T-helper 1 cell treated with Interleukin-12 subunit alpha and Interleukin-12 subunit beta and Interleukin-4 antibody, amounts not matched to agents 30 μg/mL and 1 μg/mL, for 36 hours (primary cell): Measurements from ENCODE around the gene ELFN1.

Experiments used
- H3K27ac Mint-ChIP-seq: one replicate; pipeline ENCODE4 v1.8.0; 2021; ENCODE audit warnings: mild to moderate bottlenecking, mixed read lengths
- H3K27me3 Mint-ChIP-seq: one replicate; pipeline ENCODE4 v1.8.0; 2021; ENCODE audit warnings: low read depth, mixed read lengths
- H3K36me3 Mint-ChIP-seq: one replicate; pipeline ENCODE4 v1.8.0; 2021; ENCODE audit warnings: low read depth, mixed read lengths
- H3K4me1 Mint-ChIP-seq: one replicate; pipeline ENCODE4 v1.8.0; 2021; ENCODE audit warnings: low read depth, mixed read lengths
- H3K4me3 Mint-ChIP-seq: one replicate; pipeline ENCODE4 v1.8.0; 2021; ENCODE audit warnings: mild to moderate bottlenecking, moderate library complexity, mixed read lengths
- H3K9me3 Mint-ChIP-seq: one replicate; pipeline ENCODE4 v1.8.0; 2021; ENCODE audit warnings: mixed read lengths

Gene ELFN1

DNA sequence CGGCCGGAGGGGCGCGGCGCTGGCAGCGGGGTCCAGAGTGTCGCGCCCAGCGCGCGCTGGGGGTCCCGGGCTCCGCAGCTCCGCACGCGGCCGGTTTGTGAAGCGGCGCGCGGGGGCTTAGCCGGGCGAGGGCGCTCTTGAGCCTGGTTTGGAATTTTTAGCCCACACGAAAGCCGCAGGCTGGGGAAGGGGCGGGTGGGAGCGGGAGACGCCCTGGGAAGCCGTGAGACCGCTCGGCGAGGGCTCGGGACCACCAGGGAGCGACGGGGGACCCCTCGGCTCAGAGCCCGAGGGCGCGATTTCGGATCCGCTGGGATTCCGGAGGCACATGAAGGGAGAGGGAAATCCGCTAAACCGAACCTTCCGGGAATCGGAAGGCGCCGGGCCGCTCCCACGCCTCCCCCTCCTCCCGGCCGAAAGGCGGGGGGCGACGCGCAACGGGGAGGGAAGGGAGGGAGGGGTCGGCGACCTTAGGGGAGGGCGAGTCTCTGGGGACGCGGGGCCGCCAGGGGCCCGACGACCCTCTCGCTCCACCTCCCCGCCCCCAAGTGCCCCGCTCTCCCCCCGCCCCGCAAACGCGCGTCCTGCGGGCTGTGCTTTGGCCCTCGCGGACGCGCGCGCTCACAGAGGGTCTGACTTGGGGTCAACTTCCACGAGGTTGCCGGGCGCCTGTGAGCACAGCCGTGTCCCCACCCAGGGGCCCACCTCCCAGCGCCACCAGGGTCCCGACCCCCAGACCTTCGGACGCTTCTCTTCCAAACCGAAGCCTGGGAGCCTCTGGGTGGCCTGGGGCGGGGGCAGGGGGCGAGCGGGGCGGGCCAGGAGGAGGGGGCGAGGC, 5.1 kb upstream of the ELFN1 start:
- H3K4me1 Mint-ChIP-seq = peaks cover 4% of the 10 kb centered on the region
- H3K4me3 Mint-ChIP-seq = no peak overlapping the region
- H3K9me3 Mint-ChIP-seq = no peaks in the 10 kb centered on the region
- no peak overlapping the region for H3K27ac Mint-ChIP-seq
- peaks cover 45% of the 10 kb centered on the region for H3K27me3 Mint-ChIP-seq
- H3K36me3 Mint-ChIP-seq = no peaks in the 10 kb centered on the region

DNA sequence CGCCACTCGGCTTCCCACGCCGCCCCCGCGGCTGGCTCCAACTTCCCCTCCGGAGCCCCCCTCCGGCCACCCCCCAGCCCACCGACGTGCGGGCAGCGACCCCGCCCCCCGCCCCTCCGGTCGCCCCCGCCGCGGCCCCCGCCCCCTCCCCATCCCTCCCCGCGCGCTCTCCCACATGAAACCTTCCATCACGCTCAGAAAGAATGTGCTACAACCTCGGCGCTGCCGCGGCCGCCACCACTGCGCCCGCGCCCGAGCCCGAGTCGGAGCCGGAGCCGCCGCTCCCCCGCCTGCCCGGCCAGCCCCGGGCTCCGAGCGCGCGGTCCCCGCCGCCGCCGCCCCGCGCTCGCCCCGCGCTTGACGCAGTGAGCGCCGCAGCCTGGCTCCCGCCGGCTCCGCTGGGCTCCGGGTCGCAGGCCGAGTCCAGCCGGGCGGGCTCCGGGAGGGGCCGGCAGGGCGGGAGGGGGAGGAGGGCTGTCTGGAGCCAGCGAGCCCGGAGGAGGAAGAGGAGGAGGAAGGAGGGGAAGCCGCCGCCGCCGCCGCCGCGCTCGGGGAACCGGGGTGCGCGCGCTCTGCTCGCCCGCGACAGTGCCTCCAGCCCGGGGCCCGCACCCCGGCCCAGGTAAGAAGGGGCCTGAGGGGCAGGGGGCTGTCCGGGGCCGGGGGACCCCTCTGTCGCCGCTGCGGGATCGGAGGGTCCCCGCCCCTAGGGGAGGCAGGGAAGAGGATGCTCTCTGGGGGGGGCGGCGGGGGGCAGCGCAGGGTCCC, 4.3 kb upstream of the ELFN1 start:
- Mint-ChIP-seq H3K4me1 (peaks cover 4% of the 10 kb centered on the region), H3K9me3 (no peaks in the 10 kb centered on the region), H3K27ac (no peak overlapping the region), H3K27me3 (peaks cover 45% of the 10 kb centered on the region), H3K4me3 (no peak overlapping the region), H3K36me3 (no peaks in the 10 kb centered on the region)

DNA sequence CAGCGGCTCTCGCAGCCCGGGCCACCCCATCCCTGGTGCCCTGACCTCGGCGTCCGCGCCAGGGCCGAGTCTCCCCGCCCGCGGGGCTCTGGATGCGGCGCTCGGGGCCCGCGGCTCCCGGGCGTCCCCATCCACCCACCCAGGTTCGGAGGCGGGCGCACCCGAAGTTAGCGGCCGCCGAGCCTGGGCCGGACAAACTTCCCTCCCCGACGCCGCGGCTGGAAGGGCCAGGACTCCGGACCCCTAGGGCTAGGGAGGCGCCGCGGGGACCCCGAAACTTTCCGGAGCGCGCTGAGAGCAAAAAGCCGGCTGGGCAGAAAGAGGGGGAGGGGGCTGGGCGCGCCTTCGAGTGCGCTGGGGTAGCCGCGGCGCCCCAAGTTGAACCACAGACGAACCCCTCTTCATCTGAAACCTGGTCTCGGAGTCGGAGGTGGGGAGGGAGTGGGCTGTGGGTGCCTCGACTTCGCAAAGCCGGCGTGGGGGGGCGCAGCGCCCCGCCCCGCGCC, 3.7 kb upstream of the ELFN1 start:
- peaks cover 46% of the 10 kb centered on the region for H3K27me3 Mint-ChIP-seq
- no peaks in the 10 kb centered on the region for H3K36me3 Mint-ChIP-seq
- peaks cover 4% of the 10 kb centered on the region for H3K4me1 Mint-ChIP-seq
- no peaks in the 10 kb centered on the region for H3K9me3 Mint-ChIP-seq
- no peak overlapping the region for H3K27ac Mint-ChIP-seq
- H3K4me3 Mint-ChIP-seq = no peak overlapping the region

DNA sequence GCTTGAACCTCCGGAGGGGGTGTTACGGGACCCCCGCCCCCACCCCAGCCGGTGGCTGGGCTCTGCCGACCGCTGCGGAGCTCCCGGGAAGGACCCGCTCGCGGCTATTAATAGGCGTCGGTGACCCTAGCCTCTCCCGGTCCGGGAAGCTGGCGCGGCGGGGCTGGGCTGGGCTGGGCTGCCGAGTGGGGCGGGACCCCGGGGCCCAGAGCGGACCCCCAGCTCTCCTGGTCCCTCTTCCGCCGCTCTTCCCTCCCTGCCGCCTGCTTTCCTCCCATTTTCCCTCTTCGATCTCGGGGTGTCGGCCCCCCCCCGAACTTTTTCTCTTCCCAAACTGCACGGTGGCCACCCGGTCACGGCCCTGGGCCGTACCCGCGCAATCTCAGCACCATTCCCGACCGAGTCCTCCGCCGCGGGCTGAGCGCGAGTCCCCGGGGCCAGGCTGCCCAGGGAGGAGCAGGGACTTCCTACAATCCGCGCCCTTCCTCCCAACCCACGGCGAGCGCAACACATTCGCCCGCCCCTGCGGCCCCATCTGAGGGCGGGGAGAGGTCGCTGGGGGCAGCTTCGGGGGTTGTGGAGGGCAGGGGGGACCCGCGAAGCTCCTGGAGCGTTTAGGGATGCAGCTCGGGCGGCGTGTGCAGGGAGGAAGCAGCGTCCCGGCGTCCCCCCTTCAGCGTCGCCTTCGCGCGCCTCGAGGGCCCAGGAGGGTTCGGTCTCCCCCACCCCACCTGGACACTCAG, 3.1 kb upstream of the ELFN1 start:
- H3K36me3 Mint-ChIP-seq = no peaks in the 10 kb centered on the region
- H3K4me3 Mint-ChIP-seq = peak overlapping the region; percentile 7
- no peak overlapping the region for H3K27ac Mint-ChIP-seq
- H3K9me3 Mint-ChIP-seq = no peaks in the 10 kb centered on the region
- H3K4me1 Mint-ChIP-seq = peaks cover 4% of the 10 kb centered on the region
- H3K27me3 Mint-ChIP-seq = peaks cover 40% of the 10 kb centered on the region

DNA sequence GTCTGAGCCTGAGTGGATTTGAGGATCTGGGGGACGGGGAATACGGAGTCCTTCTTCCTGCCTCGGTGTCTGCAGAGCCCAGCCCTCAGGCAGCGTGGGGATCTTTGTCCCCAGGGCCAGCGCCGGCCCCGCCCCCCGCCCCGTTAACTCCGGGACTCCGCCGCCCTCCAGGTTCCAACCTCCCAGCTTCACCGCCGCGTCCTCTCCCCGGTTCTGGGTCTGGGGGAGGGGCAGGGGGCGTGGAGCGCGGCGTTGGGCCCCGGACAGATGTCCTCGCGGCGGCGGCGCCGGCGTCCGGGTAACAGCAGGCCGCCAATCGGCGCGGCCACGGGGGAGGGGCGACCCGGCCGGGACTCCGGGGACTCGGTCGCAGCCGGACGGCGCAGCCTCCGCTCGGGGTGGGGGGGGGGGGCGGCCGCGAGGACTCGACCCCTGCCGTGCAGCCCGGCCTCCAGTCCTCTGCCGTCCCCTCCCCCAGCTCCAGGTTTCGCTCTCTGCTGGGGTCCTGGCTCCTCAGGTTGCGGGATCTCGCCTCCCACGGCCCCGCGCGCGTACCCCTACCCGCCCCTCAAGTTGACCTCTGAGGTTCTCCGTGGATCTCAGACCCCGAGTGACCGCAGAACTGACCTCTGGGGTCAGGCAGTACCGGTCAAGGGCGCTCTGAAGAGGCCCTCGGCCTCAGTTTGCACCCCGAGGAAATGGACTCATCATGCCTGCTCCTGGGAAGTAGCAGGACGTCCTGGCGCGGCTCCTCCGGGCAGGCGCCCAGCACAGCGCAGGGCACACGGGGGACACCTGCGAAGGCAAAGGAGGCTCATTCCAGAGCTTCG, 2.3 kb upstream of the ELFN1 start:
- no peaks in the 10 kb centered on the region for H3K36me3 Mint-ChIP-seq
- no peak overlapping the region for H3K4me3 Mint-ChIP-seq
- no peak overlapping the region for H3K27ac Mint-ChIP-seq

DNA sequence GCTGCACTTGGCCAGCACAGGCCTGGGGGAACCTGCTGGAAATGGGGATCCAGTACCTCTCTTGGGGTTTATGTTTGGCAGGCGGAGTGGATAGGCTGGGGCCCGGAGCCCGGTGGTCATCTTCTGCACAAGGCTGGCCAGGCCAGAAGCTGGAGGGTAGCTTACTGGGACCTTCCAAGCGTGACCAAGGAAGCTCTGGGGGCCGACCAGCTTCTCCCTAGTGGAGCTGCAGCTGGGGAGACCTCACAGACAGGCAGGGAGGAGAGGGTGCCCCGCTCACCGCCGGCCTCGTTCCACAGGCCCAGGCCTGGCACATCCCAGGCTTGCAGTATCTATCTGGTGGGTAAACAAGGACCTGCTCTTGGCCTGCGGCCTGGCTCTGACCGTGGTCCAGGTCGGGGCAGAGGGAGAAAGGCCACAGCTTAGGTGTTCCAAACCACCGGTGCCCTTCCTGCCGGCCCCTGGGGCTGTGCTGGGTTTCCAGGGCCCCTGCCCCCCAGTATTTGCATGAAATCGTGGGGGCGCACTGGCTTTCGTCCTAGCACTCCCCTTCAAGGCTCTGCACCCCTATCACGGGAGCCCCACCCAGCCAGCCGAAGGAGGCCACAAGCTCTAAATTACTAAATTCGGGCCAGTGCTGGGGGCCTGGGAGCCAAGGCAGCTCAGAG, 1.5 kb upstream of the ELFN1 start:
- H3K9me3 Mint-ChIP-seq = no peaks in the 10 kb centered on the region
- no peaks in the 10 kb centered on the region for H3K36me3 Mint-ChIP-seq
- no peak overlapping the region for H3K4me3 Mint-ChIP-seq

More for the DNA sequence above, 2.3 kb upstream of the ELFN1 start:
- Mint-ChIP-seq H3K4me1 (peaks cover 4% of the 10 kb centered on the region), H3K9me3 (no peaks in the 10 kb centered on the region), H3K27me3 (peaks cover 39% of the 10 kb centered on the region)

DNA sequence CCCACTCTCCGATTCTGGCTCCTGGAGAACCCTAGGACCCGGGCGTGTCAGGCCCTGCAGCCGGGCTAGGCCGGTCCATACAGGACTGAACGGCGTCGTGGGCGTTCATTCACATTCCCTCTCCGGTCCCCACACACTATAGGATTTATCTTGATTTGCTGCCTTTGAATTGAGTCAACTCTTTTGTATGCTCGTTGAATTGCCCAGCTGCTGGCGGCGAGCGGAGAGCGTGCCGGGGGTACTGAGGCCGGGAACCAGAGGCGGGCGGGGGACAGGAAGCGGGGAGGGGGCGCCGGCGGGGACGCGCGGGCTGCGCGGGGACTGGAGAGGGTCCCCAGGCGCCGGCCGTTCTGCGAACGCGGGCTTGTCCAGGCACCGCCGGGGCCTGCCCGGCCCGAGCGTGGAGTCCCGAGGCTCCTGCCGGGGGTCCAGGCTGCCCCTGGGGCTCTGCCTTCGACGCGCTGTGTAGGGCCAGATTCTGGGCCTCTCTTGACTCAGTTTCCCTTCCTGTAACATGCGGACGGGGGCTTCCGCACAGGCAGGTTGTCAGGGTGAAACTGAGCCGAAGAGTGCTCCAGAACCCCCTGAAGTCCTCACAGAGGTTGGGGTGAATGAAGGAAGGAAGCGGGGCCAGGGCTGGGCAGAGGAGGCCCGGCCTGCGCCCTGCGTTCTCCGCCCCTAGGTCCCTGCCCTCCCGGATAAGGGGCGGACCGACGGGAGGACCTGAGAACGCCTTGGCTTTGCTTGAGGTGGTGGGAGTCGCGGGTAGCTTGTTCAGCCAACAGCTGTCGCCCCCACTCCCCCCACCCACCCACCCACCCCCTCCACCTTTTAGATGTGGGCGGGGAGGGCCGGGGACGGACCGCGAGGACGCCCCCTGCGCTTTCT, 769 bp upstream of the ELFN1 start:
- H3K27ac Mint-ChIP-seq = no peak overlapping the region
- no peak overlapping the region for H3K4me3 Mint-ChIP-seq
- H3K27me3 Mint-ChIP-seq = peaks cover 32% of the 10 kb centered on the region

More for the DNA sequence above, 1.5 kb upstream of the ELFN1 start:
- Mint-ChIP-seq H3K4me1 (peaks cover 2% of the 10 kb centered on the region), H3K27me3 (peaks cover 35% of the 10 kb centered on the region), H3K27ac (no peak overlapping the region)

DNA sequence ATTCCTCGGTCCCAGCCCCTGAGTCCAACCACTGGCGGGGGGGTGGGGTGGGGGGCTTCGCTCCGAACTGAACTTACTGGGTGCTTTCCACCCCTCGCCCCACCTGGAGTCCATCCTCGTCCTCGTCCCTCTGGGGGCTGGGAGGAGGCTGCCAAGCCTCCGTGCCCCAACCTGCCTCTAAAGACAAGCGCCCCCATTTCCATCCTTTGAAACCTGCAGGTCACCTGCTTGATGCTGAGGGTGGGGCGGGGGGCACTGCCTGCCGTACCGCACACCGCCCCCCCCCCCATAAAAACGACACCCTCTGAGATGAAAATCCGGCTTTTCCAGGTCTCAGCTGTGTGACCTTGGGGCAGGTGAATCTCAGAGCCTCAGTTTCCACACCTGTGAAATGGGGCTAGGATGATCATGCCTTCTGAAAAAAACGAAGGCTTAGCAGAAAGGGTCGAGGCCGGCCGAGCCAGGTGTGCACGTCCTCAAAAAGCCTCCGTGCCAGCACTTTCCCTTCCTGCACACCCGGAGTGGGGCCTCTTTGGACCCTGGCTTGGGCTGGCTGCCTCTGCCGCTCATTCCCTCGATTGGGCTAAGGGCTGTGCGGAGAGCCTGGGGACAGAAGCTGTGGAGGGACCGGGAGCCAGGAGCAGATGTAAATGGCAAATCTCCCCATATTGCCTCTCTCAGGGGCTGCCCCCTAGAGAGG, 967 bp downstream of the ELFN1 start:
- Mint-ChIP-seq H3K4me3 (no peak overlapping the region), H3K9me3 (no peaks in the 10 kb centered on the region), H3K36me3 (no peaks in the 10 kb centered on the region), H3K27ac (no peak overlapping the region), H3K27me3 (peaks cover 32% of the 10 kb centered on the region), H3K4me1 (peaks cover 2% of the 10 kb centered on the region)

More for the DNA sequence above, 769 bp upstream of the ELFN1 start:
- Mint-ChIP-seq H3K9me3 (no peaks in the 10 kb centered on the region), H3K36me3 (no peaks in the 10 kb centered on the region), H3K4me1 (peaks cover 2% of the 10 kb centered on the region)

DNA sequence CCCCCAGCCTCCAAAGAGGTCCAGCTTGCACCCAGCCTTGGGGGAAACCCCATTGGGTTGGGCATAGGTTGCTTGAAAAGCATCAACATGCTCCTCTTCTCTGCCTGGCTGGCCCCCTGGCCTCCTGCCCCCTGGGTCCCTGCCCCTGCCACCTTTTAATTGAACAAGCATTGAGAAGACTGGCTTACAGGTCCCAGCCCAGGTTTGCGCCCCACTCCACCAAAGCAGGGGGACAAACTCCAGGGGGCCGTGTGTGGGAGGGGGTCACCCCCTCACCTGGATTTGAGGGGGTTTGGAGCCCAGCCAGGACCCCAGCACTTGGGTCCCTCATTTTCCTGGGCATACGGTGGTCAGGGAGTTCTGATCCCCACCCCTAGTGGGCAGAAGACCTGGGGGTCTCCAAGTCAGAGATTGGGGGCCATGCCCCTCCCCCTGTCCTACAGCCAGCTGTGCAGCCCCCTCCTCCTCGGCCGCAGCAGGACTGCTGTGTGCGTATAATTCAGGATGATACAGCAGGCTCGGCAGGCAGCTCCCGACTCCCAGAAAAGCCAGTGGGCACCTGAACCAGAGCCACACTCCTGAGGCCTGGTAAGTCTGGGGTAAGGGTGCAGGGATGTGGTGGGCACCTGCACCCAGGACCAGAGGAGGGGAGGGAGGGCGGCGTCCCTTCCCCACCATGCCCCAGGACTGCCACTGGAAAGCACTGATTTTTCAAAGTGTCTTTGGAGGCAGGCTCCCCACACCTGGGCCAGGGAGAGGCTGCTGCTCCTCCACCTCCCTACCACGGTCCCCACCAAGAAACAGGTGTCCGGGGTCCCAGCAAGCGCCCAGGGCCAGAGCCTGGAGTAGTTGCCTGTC, 1.7 kb downstream of the ELFN1 start:
- no peaks in the 10 kb centered on the region for H3K9me3 Mint-ChIP-seq
- H3K4me3 Mint-ChIP-seq = no peak overlapping the region
- H3K36me3 Mint-ChIP-seq = no peaks in the 10 kb centered on the region
- peaks cover 32% of the 10 kb centered on the region for H3K27me3 Mint-ChIP-seq
- H3K4me1 Mint-ChIP-seq = peaks cover 2% of the 10 kb centered on the region
- no peak overlapping the region for H3K27ac Mint-ChIP-seq

DNA sequence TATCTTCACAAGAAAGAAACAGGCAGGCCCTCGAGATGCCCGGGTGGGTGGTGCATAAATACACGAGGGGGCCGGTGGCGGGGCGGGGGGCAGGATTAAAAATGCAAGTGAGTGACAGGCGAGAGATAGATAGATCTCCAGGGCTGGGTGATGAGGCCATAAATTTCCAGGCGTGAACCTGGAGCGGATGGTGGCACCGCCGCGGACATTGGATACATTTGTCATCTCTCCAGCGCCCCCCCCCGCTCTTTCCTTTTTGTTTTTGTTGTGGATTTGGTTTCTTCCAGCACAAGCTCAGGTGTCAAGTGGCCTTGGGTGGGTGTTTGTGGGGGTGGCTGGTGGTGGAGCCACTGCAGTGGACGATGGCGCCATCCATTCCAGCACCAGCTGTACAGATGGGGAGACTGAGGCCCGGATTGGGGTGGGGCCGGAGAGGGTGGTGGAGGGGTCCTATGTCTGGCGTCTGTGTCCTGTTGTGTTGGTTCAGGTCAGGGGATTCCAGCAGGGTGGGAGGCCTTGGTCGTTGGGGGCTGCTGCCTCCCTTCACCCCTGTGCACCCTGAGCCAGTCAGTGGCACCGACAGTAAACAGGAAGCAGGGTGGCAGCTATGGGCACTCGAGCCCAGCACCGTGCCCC, 2.9 kb downstream of the ELFN1 start:
- Mint-ChIP-seq H3K36me3 (no peaks in the 10 kb centered on the region), H3K4me1 (peaks cover 2% of the 10 kb centered on the region), H3K27ac (no peak overlapping the region), H3K4me3 (no peak overlapping the region), H3K9me3 (no peaks in the 10 kb centered on the region), H3K27me3 (peaks cover 29% of the 10 kb centered on the region)

DNA sequence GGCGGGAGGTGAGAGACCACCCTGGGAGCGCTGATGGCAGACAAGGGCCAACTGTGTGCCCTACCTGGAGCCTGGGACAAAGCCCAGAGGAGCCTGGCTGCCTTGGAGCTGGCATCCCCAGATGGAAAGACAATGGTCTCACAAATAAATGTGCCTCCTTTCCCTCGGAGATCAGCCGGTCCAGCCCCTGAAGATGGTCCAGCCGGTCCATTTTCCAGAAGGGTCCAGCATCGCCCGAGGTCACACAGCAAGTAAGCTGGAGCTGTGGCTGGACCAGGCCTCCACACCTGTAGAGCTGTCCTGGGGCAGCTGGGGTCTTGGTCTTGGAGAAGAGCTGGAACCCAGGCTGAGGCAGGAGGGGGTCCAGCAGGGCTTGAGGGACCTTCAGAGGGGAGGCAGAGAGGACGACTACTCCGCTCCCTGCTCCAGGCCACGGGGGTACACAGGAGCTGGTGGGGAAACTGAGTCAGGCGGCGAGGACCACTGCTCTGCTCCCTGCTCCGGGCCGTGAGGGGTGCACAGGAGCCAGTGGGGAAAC, 3.6 kb downstream of the ELFN1 start:
- no peak overlapping the region for H3K4me3 Mint-ChIP-seq
- peaks cover 2% of the 10 kb centered on the region for H3K4me1 Mint-ChIP-seq
- no peaks in the 10 kb centered on the region for H3K36me3 Mint-ChIP-seq
- H3K27me3 Mint-ChIP-seq = peaks cover 22% of the 10 kb centered on the region
- H3K9me3 Mint-ChIP-seq = no peaks in the 10 kb centered on the region
- H3K27ac Mint-ChIP-seq = no peak overlapping the region
